Suprapubic skin (tissue), 4 donors: ENCODE results near the gene NDUFS2. TPM values are rescaled to one million over a fixed set of nuclear protein-coding genes. Genes with fewer than 3 reads are reported as not detected.

ENCODE experiments used
- DNase-seq, 2 donors: peaks; one replicate each; pipeline ENCODE4 v3.0.0-alpha.2; 2019; ENCODE audit warnings: low spot score in 2 of 2
- H3K27ac ChIP-seq: fragments of 200-600 bp; sonication (generic); one replicate; pipeline ENCODE4 v1.5.1; 2019
- H3K27me3 ChIP-seq: fragments of 200-600 bp; sonication (generic); one replicate; pipeline ENCODE4 v1.5.1; 2019
- H3K36me3 ChIP-seq: fragments of 200-600 bp; sonication (generic); one replicate; pipeline ENCODE4 v1.5.1; 2019
- H3K4me1 ChIP-seq: fragments of 200-600 bp; sonication (generic); one replicate; pipeline ENCODE4 v1.5.1; 2019
- H3K4me3 ChIP-seq: fragments of 200-600 bp; sonication (generic); one replicate; pipeline ENCODE4 v1.5.1; 2019; ENCODE audit warnings: mild to moderate bottlenecking
- H3K9me3 ChIP-seq: fragments of 200-600 bp; sonication (generic); one replicate; pipeline ENCODE4 v1.5.1; 2019
- EP300 ChIP-seq: sonication (generic); formaldehyde crosslinking; IDR thresholded peaks from one replicate; pipeline ENCODE4 v1.6.1; 2017; ENCODE audit warnings: antibody characterized with exemption
- POLR2A ChIP-seq, 2 donors: fragments of 450-650 bp; IDR thresholded peaks; one replicate each; pipeline ENCODE4 v1.6.1; 2017; ENCODE audit warnings: antibody characterized with exemption in 2 of 2, mild to moderate bottlenecking in 2 of 2, moderate library complexity in 2 of 2
- POLR2AphosphoS5 ChIP-seq, 3 donors: sonication (generic); formaldehyde crosslinking; IDR thresholded peaks; one replicate each; pipeline ENCODE4 v1.6.1; 2017; ENCODE audit warnings: antibody characterized with exemption in 3 of 3
- WGBS: methylation state at CpG from one replicate; pipeline ENCODE4 v1.1.5; 2018; 5-methylcytosine and 5-hydroxymethylcytosine counted together
- total RNA-seq, 4 donors: library from RNA; depleted of rRNA; stranded (reverse); fragments of >200 nt; gene quantifications; one replicate each; pipeline ENCODE4 v1.1.0, GENCODE V29; 2016
- TF ChIP-seq, protein P1 (sequence below), 2 donors: fragments of 200-600 bp in 1 of 2; fragments of 450-650 bp in 1 of 2; sonication (generic) in 1 of 2; IDR thresholded peaks; one replicate each; pipeline ENCODE4 v1.5.1; 2016 to 2019; ENCODE audit warnings: antibody characterized with exemption in 2 of 2, mild to moderate bottlenecking in 1 of 2, moderate library complexity in 1 of 2

The NDUFS2 gene
- total RNA-seq, 4 donors from 2014 or later: 99.1 to 132 (median 112) TPM

DNA sequence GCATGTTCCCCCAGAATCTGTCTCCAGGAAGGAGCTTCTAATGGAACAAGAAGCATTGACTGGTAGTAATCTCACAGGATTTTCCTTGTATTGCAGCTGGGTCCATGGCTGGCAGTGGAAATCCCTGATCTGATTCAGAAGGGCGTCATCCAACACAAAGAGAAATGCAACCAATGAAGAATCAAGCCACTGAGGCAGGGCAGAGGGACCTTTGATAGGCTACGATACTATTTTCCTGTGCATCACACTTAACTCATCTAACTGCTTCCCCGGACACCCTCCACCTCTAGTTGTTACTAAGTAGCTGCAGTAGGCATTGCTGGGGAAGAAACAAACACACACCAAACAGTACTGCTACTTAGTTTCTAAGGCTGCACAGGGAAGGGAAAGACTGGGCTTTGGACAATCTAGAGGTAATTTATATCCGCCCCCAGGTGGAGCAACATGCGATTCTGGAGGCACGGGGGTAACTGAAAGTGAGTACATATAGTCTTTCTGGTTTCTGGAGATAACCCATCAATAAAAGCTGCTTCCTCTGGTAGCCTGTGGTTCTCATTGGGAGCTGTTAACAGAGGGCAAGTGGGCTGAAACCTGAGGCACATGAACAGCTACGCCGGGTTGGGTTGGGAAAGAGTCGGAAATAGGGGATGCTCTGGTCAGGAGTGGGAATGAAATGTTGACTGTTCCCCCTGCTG, 43.7 kb upstream of the NDUFS2 start:
- Histone ChIP-seq H3K9me3 (no peaks in the 10 kb centered on the region), H3K27me3 (no peaks in the 10 kb centered on the region), H3K4me1 (peaks cover 38% of the 10 kb centered on the region), H3K36me3 (peaks cover 28% of the 10 kb centered on the region), H3K27ac (peak overlapping the region; percentile 81), H3K4me3 (peak overlapping the region; percentile 78)
- WGBS: 62% methylated on average over 9 of the region's 9 CpGs
- peak in 1 of 2 donors; percentile 13 for DNase-seq
- TF ChIP-seq POLR2AphosphoS5 (IDR thresholded peaks at IDR 0.05): no peak
- no peak for TF ChIP-seq EP300
- TF ChIP-seq, protein P1, sequence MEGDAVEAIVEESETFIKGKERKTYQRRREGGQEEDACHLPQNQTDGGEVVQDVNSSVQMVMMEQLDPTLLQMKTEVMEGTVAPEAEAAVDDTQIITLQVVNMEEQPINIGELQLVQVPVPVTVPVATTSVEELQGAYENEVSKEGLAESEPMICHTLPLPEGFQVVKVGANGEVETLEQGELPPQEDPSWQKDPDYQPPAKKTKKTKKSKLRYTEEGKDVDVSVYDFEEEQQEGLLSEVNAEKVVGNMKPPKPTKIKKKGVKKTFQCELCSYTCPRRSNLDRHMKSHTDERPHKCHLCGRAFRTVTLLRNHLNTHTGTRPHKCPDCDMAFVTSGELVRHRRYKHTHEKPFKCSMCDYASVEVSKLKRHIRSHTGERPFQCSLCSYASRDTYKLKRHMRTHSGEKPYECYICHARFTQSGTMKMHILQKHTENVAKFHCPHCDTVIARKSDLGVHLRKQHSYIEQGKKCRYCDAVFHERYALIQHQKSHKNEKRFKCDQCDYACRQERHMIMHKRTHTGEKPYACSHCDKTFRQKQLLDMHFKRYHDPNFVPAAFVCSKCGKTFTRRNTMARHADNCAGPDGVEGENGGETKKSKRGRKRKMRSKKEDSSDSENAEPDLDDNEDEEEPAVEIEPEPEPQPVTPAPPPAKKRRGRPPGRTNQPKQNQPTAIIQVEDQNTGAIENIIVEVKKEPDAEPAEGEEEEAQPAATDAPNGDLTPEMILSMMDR (IDR thresholded peaks at IDR 0.05): no peak
- no peak for TF ChIP-seq POLR2A (IDR thresholded peaks at IDR 0.05)

DNA sequence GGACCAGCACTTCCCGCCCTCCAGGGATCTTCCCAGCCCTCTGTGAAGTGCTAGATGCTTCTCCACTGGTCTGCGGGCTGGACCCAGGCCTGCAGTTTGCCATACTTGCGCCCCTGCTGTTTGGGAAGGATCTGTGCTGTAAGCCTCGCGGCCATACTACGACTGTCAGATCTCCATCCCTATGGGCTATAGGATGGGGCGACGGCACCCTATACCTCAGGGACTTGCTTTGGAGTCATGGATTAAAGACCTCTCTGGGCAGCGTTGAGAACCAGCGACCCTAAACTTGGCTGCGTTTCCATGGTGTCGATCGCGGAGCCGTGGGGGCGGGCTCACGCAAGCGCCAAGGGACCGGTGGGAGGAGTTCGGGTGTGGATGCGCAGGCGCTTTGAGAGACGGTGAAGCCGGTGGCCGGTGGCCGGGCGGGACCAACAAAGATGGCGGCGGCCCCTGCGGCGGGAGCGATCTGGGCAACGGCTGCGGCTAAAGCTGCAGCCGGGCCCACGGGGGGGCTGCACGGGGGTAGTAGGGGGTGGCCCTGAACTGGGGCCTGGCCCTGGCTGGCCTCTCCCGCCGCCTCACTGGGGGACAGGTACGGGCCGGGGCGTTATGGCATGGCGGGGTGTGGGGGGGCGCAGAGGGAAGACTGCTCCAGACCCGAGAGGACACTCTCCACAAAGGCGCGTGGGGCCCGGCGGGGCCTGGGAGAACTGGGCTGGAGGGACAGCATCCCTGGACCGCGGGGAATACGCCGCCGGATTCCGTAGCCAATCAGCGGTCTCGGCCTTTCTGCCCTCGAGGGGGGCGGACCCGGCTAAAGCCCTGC, 42.9 kb upstream of the NDUFS2 start, which contains the start of gene USP21:
Gene USP21 (plus strand): TSS at position 414 of the 826 bp plus-strand sequence. CDS start 1,141 bp downstream, outside the sequence.
- 0% methylated on average over 28 of the region's 60 CpGs for WGBS
- Histone ChIP-seq H3K9me3 (no peaks in the 10 kb centered on the region), H3K27ac (peak within 1 kb of the TSS; percentile 81), H3K27me3 (no peaks in the 10 kb centered on the region), H3K4me3 (peak within 1 kb of the TSS; percentile 78), H3K4me1 (peaks cover 36% of the 10 kb centered on the region), H3K36me3 (peaks cover 36% of the 10 kb centered on the region)
- DNase-seq: peak; percentile 96 to 98
- peak in 1 of 2 donors; percentile 29 for TF ChIP-seq POLR2A (IDR thresholded peaks at IDR 0.05)
- peak in 2 of 3 donors; percentile 66 to 70 for TF ChIP-seq POLR2AphosphoS5 (IDR thresholded peaks at IDR 0.05)
- TF ChIP-seq, protein P1 (IDR thresholded peaks at IDR 0.05): peak; percentile 35 to 46
- no peak for TF ChIP-seq EP300

DNA sequence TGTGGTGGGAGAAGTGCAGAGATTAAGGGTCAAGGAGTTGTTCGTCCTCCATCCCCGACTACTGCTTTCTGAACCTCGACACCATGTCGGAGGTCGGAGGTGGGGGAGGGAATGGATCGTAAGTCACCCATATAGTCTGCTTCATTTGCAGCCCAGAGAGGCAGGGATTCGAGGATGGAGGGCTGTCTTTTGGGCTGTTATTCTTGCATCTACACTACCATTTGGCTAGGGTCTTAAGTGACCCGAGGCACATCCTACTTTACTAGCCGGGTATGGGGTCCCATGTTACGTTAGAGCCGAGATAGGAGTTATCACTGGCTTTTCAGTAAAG, 42.3 kb upstream of the NDUFS2 start:
- no peaks in the 10 kb centered on the region for H3K9me3 ChIP-seq
- peak overlapping the region; percentile 78 for H3K4me3 ChIP-seq
- DNase-seq: no peak
- TF ChIP-seq, protein P1 (IDR thresholded peaks at IDR 0.05): no peak
- TF ChIP-seq EP300 (no peak), POLR2AphosphoS5 (IDR thresholded peaks at IDR 0.05) (no peak), POLR2A (IDR thresholded peaks at IDR 0.05) (no peak)
- H3K27me3 ChIP-seq: no peaks in the 10 kb centered on the region
- H3K36me3 ChIP-seq: peaks cover 41% of the 10 kb centered on the region
- peak overlapping the region; percentile 81 for H3K27ac ChIP-seq
- WGBS: 11% methylated on average over 7 of the region's 11 CpGs
- H3K4me1 ChIP-seq: peaks cover 32% of the 10 kb centered on the region

GRCh38 chr1:161160671-161161145, 41.5 kb upstream of the NDUFS2 start:
- 88% methylated on average over 16 of the region's 22 CpGs for whole genome bisulfite sequencing
- H3K9me3 ChIP-seq: no peaks in the 10 kb centered on the region
- H3K4me3 ChIP-seq: peak overlapping the region; percentile 78
- peaks cover 41% of the 10 kb centered on the region for H3K36me3 ChIP-seq
- no peak overlapping the region for H3K27ac ChIP-seq
- no peak for TF ChIP-seq EP300
- TF ChIP-seq POLR2A (IDR thresholded peaks at IDR 0.05): no peak
- TF ChIP-seq, protein P1 (IDR thresholded peaks at IDR 0.05): no peak
- TF ChIP-seq POLR2AphosphoS5 (IDR thresholded peaks at IDR 0.05): no peak
- H3K27me3 ChIP-seq: no peaks in the 10 kb centered on the region
- peaks cover 36% of the 10 kb centered on the region for H3K4me1 ChIP-seq
- peak in 1 of 2 donors; percentile 38 for DNase-seq

- Histone ChIP-seq H3K36me3 (peaks cover 41% of the 10 kb centered on the region), H3K27me3 (no peaks in the 10 kb centered on the region), H3K9me3 (no peaks in the 10 kb centered on the region), H3K4me1 (peaks cover 41% of the 10 kb centered on the region), H3K27ac (no peak overlapping the region), H3K4me3 (no peak overlapping the region)
- TF ChIP-seq EP300: no peak
- TF ChIP-seq POLR2AphosphoS5 (IDR thresholded peaks at IDR 0.05): no peak
- no peak for TF ChIP-seq POLR2A (IDR thresholded peaks at IDR 0.05)
- TF ChIP-seq, protein P1 (IDR thresholded peaks at IDR 0.05): no peak
- 87% methylated on average over 5 of the region's 5 CpGs for WGBS
- peak in 1 of 2 donors; percentile 28 for DNase-seq
Measured at GRCh38 chr1:161161652-161162051, 40.5 kb upstream of the NDUFS2 start.
